ENCODE results near the gene NXT1.
"Not testable (repeated sequence)": the region's sequence is repeated elsewhere in the genome, so short reads cannot be mapped to it uniquely, and the experiment has no call there.

The NXT1 gene

GRCh38 chr20:23346002-23346401 is 4.6 kb upstream of the NXT1 start:
- Histone ChIP-seq H3K4me1 (ENCODE audit: control insufficient read depth, insufficient read depth, low read length) (peaks cover 14% of the 10 kb centered on the region), H3K4me3 (ENCODE audit: low read depth, low read length) (no peak overlapping the region), H3K9me3 (ENCODE audit: control insufficient read depth, insufficient read depth, low read depth, low read length) (no peaks in the 10 kb centered on the region), H3K9ac (ENCODE audit: low read length) (no peak overlapping the region), H3K36me3 (ENCODE audit: control insufficient read depth, insufficient read depth, low read length) (no peaks in the 10 kb centered on the region), H3K27ac (ENCODE audit: low read depth, low read length) (no peak overlapping the region), H3K27me3 (ENCODE audit: control insufficient read depth, insufficient read depth, low read length) (no peaks in the 10 kb centered on the region)

GRCh38 chr20:23347791-23348190 is 2.8 kb upstream of the NXT1 start:
- Histone ChIP-seq H3K9ac (ENCODE audit: low read length) (no peak overlapping the region), H3K27ac (ENCODE audit: low read depth, low read length) (no peak overlapping the region), H3K27me3 (ENCODE audit: control insufficient read depth, insufficient read depth, low read length) (no peaks in the 10 kb centered on the region), H3K4me3 (ENCODE audit: low read depth, low read length) (no peak overlapping the region), H3K9me3 (ENCODE audit: control insufficient read depth, insufficient read depth, low read depth, low read length) (no peaks in the 10 kb centered on the region), H3K36me3 (ENCODE audit: control insufficient read depth, insufficient read depth, low read length) (no peaks in the 10 kb centered on the region), H3K4me1 (ENCODE audit: control insufficient read depth, insufficient read depth, low read length) (peaks cover 18% of the 10 kb centered on the region)

GRCh38 chr20:23348510-23348909 is 2.1 kb upstream of the NXT1 start:
- not testable (repeated sequence) for H3K9me3 ChIP-seq (ENCODE audit: control insufficient read depth, insufficient read depth, low read depth, low read length); H3K27ac ChIP-seq (ENCODE audit: low read depth, low read length); H3K36me3 ChIP-seq (ENCODE audit: control insufficient read depth, insufficient read depth, low read length); H3K4me3 ChIP-seq (ENCODE audit: low read depth, low read length); H3K9ac ChIP-seq (ENCODE audit: low read length); H3K27me3 ChIP-seq (ENCODE audit: control insufficient read depth, insufficient read depth, low read length)
- H3K4me1 ChIP-seq (ENCODE audit: control insufficient read depth, insufficient read depth, low read length): peaks cover 18% of the 10 kb centered on the region

GRCh38 chr20:23349338-23350195 is 1.0 kb upstream of the NXT1 start:
- Histone ChIP-seq H3K27me3 (ENCODE audit: control insufficient read depth, insufficient read depth, low read length) (no peaks in the 10 kb centered on the region), H3K9ac (ENCODE audit: low read length) (peak overlapping the region; percentile 88), H3K9me3 (ENCODE audit: control insufficient read depth, insufficient read depth, low read depth, low read length) (no peaks in the 10 kb centered on the region), H3K27ac (ENCODE audit: low read depth, low read length) (peak overlapping the region; percentile 89), H3K36me3 (ENCODE audit: control insufficient read depth, insufficient read depth, low read length) (peaks cover 10% of the 10 kb centered on the region), H3K4me3 (ENCODE audit: low read depth, low read length) (peak overlapping the region; percentile 89), H3K4me1 (ENCODE audit: control insufficient read depth, insufficient read depth, low read length) (peaks cover 18% of the 10 kb centered on the region)

GRCh38 chr20:23350904-23351838 is 580 bp downstream of the NXT1 start:
- Histone ChIP-seq H3K4me1 (ENCODE audit: control insufficient read depth, insufficient read depth, low read length) (peaks cover 22% of the 10 kb centered on the region), H3K36me3 (ENCODE audit: control insufficient read depth, insufficient read depth, low read length) (peaks cover 21% of the 10 kb centered on the region), H3K9me3 (ENCODE audit: control insufficient read depth, insufficient read depth, low read depth, low read length) (no peaks in the 10 kb centered on the region), H3K9ac (ENCODE audit: low read length) (peak overlapping the region; percentile 93), H3K27ac (ENCODE audit: low read depth, low read length) (peak overlapping the region; percentile 76; the same call in 1 of the 2 replicates), H3K27me3 (ENCODE audit: control insufficient read depth, insufficient read depth, low read length) (no peaks in the 10 kb centered on the region), H3K4me3 (ENCODE audit: low read depth, low read length) (peak overlapping the region; percentile 89)

- peak overlapping the region; percentile 92 for H3K4me3 ChIP-seq (ENCODE audit: low read depth, low read length)
Observed at GRCh38 chr20:23356203-23356602, 5.6 kb downstream of the NXT1 start.

GRCh38 chr20:23357767-23358562 is 7.4 kb downstream of the NXT1 start:
- Histone ChIP-seq H3K36me3 (ENCODE audit: control insufficient read depth, insufficient read depth, low read length) (peaks cover 21% of the 10 kb centered on the region), H3K9ac (ENCODE audit: low read length) (peak overlapping the region; percentile 83), H3K27me3 (ENCODE audit: control insufficient read depth, insufficient read depth, low read length) (no peaks in the 10 kb centered on the region), H3K9me3 (ENCODE audit: control insufficient read depth, insufficient read depth, low read depth, low read length) (no peaks in the 10 kb centered on the region), H3K27ac (ENCODE audit: low read depth, low read length) (peak overlapping the region; percentile 73; the same call in 1 of the 2 replicates), H3K4me3 (ENCODE audit: low read depth, low read length) (peak overlapping the region; percentile 92), H3K4me1 (ENCODE audit: control insufficient read depth, insufficient read depth, low read length) (peaks cover 10% of the 10 kb centered on the region)

More at GRCh38 chr20:23356203-23356602, 5.6 kb downstream of the NXT1 start:
- Histone ChIP-seq H3K9ac (ENCODE audit: low read length) (no peak overlapping the region), H3K36me3 (ENCODE audit: control insufficient read depth, insufficient read depth, low read length) (peaks cover 21% of the 10 kb centered on the region), H3K9me3 (ENCODE audit: control insufficient read depth, insufficient read depth, low read depth, low read length) (no peaks in the 10 kb centered on the region), H3K27me3 (ENCODE audit: control insufficient read depth, insufficient read depth, low read length) (no peaks in the 10 kb centered on the region), H3K27ac (ENCODE audit: low read depth, low read length) (no peak overlapping the region), H3K4me1 (ENCODE audit: control insufficient read depth, insufficient read depth, low read length) (peaks cover 11% of the 10 kb centered on the region; the same call in 1 of the 2 replicates)

GRCh38 chr20:23358563-23358906 is 7.9 kb downstream of the NXT1 start:
- Histone ChIP-seq H3K9me3 (ENCODE audit: control insufficient read depth, insufficient read depth, low read depth, low read length) (no peaks in the 10 kb centered on the region), H3K4me3 (ENCODE audit: low read depth, low read length) (peak overlapping the region; percentile 59), H3K36me3 (ENCODE audit: control insufficient read depth, insufficient read depth, low read length) (peaks cover 21% of the 10 kb centered on the region), H3K27me3 (ENCODE audit: control insufficient read depth, insufficient read depth, low read length) (no peaks in the 10 kb centered on the region), H3K4me1 (ENCODE audit: control insufficient read depth, insufficient read depth, low read length) (peaks cover 14% of the 10 kb centered on the region), H3K9ac (ENCODE audit: low read length) (no peak overlapping the region), H3K27ac (ENCODE audit: low read depth, low read length) (no peak overlapping the region)

GRCh38 chr20:23358923-23359593 is 8.5 kb downstream of the NXT1 start:
- no peaks in the 10 kb centered on the region for H3K9me3 ChIP-seq (ENCODE audit: control insufficient read depth, insufficient read depth, low read depth, low read length)
- H3K9ac ChIP-seq (ENCODE audit: low read length): no peak overlapping the region
- no peak overlapping the region for H3K4me3 ChIP-seq (ENCODE audit: low read depth, low read length)
- no peaks in the 10 kb centered on the region for H3K27me3 ChIP-seq (ENCODE audit: control insufficient read depth, insufficient read depth, low read length)
- H3K36me3 ChIP-seq (ENCODE audit: control insufficient read depth, insufficient read depth, low read length): peaks cover 16% of the 10 kb centered on the region
- H3K4me1 ChIP-seq (ENCODE audit: control insufficient read depth, insufficient read depth, low read length): peaks cover 14% of the 10 kb centered on the region
- no peak overlapping the region for H3K27ac ChIP-seq (ENCODE audit: low read depth, low read length)

GRCh38 chr20:23360531-23360930 is 9.9 kb downstream of the NXT1 start:
- Histone ChIP-seq H3K36me3 (ENCODE audit: control insufficient read depth, insufficient read depth, low read length) (peaks cover 16% of the 10 kb centered on the region), H3K27me3 (ENCODE audit: control insufficient read depth, insufficient read depth, low read length) (no peaks in the 10 kb centered on the region), H3K4me1 (ENCODE audit: control insufficient read depth, insufficient read depth, low read length) (peaks cover 14% of the 10 kb centered on the region), H3K9me3 (ENCODE audit: control insufficient read depth, insufficient read depth, low read depth, low read length) (no peaks in the 10 kb centered on the region), H3K27ac (ENCODE audit: low read depth, low read length) (no peak overlapping the region), H3K4me3 (ENCODE audit: low read depth, low read length) (no peak overlapping the region), H3K9ac (ENCODE audit: low read length) (no peak overlapping the region)
